Astrocyte (in vitro differentiated cells and primary cell): ENCODE measurements around the gene LAG3. TPM values are rescaled to one million over a fixed set of nuclear protein-coding genes. Genes with fewer than 3 reads are reported as not detected.

Experiments used
- DNase-seq: peaks from one replicate; pipeline ENCODE4 v3.0.0-alpha.2; 2010; ENCODE audit warnings: low read depth
- FAIRE-seq: peaks from 2 replicates; lab custom pipeline; 2011; peaks lifted over from hg19 to GRCh38; lab: Jason Lieb, UNC
- H2AFZ ChIP-seq: 2 replicates; pipeline ENCODE4 v1.6.0; 2012; ENCODE audit warnings: low read depth, low read length, inconsistent platforms
- H3K27ac ChIP-seq: 2 replicates; pipeline ENCODE4 v1.5.1; 2011; ENCODE audit warnings: low read depth, low read length, inconsistent platforms
- H3K27me3 ChIP-seq: 2 replicates; pipeline ENCODE4 v1.6.0; 2011; ENCODE audit warnings: low read length, inconsistent platforms; ENCODE audit not compliant: insufficient read depth
- H3K36me3 ChIP-seq: 2 replicates; pipeline ENCODE4 v1.5.1; 2011; ENCODE audit warnings: low read length, inconsistent platforms; ENCODE audit not compliant: insufficient read depth
- H3K4me1 ChIP-seq: 2 replicates; pipeline ENCODE4 v1.5.1; 2011; ENCODE audit warnings: low read length, inconsistent platforms; ENCODE audit not compliant: insufficient read depth
- H3K4me2 ChIP-seq: 2 replicates; pipeline ENCODE4 v1.6.0; 2012; ENCODE audit warnings: low read length, inconsistent platforms
- H3K4me3 ChIP-seq: 2 replicates; pipeline ENCODE4 v1.5.1; 2011; ENCODE audit warnings: low read depth, mild to moderate bottlenecking, low read length, inconsistent platforms; ENCODE audit not compliant: insufficient read depth
- H3K79me2 ChIP-seq: 2 replicates; pipeline ENCODE4 v1.6.0; 2012; ENCODE audit warnings: mild to moderate bottlenecking, low read length, inconsistent platforms; ENCODE audit not compliant: insufficient read depth
- H3K9ac ChIP-seq: 2 replicates; pipeline ENCODE4 v1.6.0; 2012; ENCODE audit warnings: mild to moderate bottlenecking, low read length, inconsistent platforms
- H3K9me3 ChIP-seq: 2 replicates; pipeline ENCODE4 v1.5.1; 2012; ENCODE audit warnings: low read depth, mild to moderate bottlenecking, low read length, inconsistent platforms; ENCODE audit not compliant: insufficient read depth
- H4K20me1 ChIP-seq: 2 replicates; pipeline ENCODE4 v1.6.0; 2012; ENCODE audit warnings: low read length, inconsistent platforms; ENCODE audit not compliant: insufficient read depth
- H3K27ac Mint-ChIP-seq: one replicate; pipeline ENCODE4 v1.8.0; 2021; ENCODE audit warnings: mild to moderate bottlenecking, mixed read lengths; ENCODE audit not compliant: unreplicated experiment
- H3K27me3 Mint-ChIP-seq: one replicate; pipeline ENCODE4 v1.8.0; 2021; ENCODE audit warnings: low read depth, mixed read lengths; ENCODE audit not compliant: unreplicated experiment
- H3K36me3 Mint-ChIP-seq: one replicate; pipeline ENCODE4 v1.8.0; 2021; ENCODE audit warnings: low read depth, mixed read lengths; ENCODE audit not compliant: unreplicated experiment
- H3K4me1 Mint-ChIP-seq: one replicate; pipeline ENCODE4 v1.8.0; 2021; ENCODE audit warnings: low read depth, mixed read lengths; ENCODE audit not compliant: unreplicated experiment
- H3K4me3 Mint-ChIP-seq: one replicate; pipeline ENCODE4 v1.8.0; 2021; ENCODE audit warnings: mild to moderate bottlenecking, moderate library complexity, mixed read lengths; ENCODE audit not compliant: unreplicated experiment
- H3K9me3 Mint-ChIP-seq: one replicate; pipeline ENCODE4 v1.8.0; 2021; ENCODE audit warnings: mild to moderate bottlenecking, mixed read lengths; ENCODE audit not compliant: unreplicated experiment
- CTCF ChIP-seq: IDR thresholded peaks from 2 replicates; pipeline ENCODE4 v1.5.1; 2011; ENCODE audit warnings: low read depth, mild to moderate bottlenecking, inconsistent platforms, low read length, moderate library complexity; ENCODE audit not compliant: insufficient read depth
- EZH2 ChIP-seq: IDR thresholded peaks from 2 replicates; pipeline ENCODE4 v1.6.1; 2012; ENCODE audit warnings: mild to moderate bottlenecking, low read length, inconsistent platforms; ENCODE audit not compliant: insufficient read depth
- total RNA-seq: library from RNA; stranded (reverse); gene quantifications from 2 replicates; pipeline ENCODE4 v1.2.1, GENCODE V29; 2021

The LAG3 gene
- total RNA-seq, 1 donor from 2014 or later, result 2.0 TPM

GRCh38 chr12:6782850-6783566 is 10.7 kb downstream of the LAG3 start:
- no peak for TF ChIP-seq EZH2
- no peak for TF ChIP-seq CTCF
- Histone ChIP-seq H3K27me3 (no peaks in the 10 kb centered on the region), H3K36me3 (no peaks in the 10 kb centered on the region), H4K20me1 (no peaks in the 10 kb centered on the region), H2AFZ (no peak overlapping the region), H3K9me3 (no peaks in the 10 kb centered on the region), H3K27ac (no peak overlapping the region), H3K4me3 (no peak overlapping the region), H3K4me1 (peaks cover 6% of the 10 kb centered on the region), H3K9ac (no peak overlapping the region), H3K4me2 (no peak overlapping the region), H3K79me2 (no peaks in the 10 kb centered on the region)
- H3K27ac Mint-ChIP-seq, result no peak overlapping the region
- peaks cover 4% of the 10 kb centered on the region for H3K9me3 Mint-ChIP-seq
- peaks cover 13% of the 10 kb centered on the region for H3K27me3 Mint-ChIP-seq
- H3K36me3 Mint-ChIP-seq, result peaks cover 5% of the 10 kb centered on the region
- no peak overlapping the region for H3K4me3 Mint-ChIP-seq
- DNase-seq (no peak), FAIRE-seq (no peak)
- H3K4me1 Mint-ChIP-seq, result peaks cover 13% of the 10 kb centered on the region

DNA sequence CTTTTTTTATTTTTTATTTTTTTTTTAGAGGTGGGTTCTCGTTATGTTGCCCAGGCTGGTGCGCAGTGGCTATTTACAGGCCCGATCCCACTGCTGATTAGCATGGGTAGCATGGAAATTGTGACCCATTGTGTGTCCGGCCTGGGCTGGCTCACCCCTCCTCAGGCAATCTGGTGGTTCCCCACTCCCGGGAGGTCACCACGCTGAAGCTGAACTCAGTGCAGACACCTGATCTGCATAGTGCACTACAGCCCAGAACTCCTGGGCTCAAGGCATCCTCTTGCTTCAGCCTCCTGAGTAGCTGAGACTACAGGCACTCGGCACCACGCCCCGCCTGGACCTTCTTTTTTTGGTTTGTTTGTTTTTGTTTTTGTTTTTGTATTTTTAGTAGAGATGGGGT is 11.5 kb downstream of the LAG3 start:
- H3K27ac ChIP-seq, result no peak overlapping the region
- no peak overlapping the region for H3K4me3 ChIP-seq
- no peaks in the 10 kb centered on the region for H3K36me3 ChIP-seq
- TF ChIP-seq EZH2, result no peak
- no peak for TF ChIP-seq CTCF
- H3K27me3 ChIP-seq, result no peaks in the 10 kb centered on the region
- H3K4me2 ChIP-seq, result no peak overlapping the region
- H3K9me3 ChIP-seq, result no peaks in the 10 kb centered on the region
- DNase-seq (no peak), FAIRE-seq (no peak)
- no peak overlapping the region for H2AFZ ChIP-seq
- peaks cover 4% of the 10 kb centered on the region for H3K9me3 Mint-ChIP-seq
- H3K4me3 Mint-ChIP-seq, result no peak overlapping the region
- no peak overlapping the region for H3K27ac Mint-ChIP-seq
- H3K79me2 ChIP-seq, result no peaks in the 10 kb centered on the region
- H4K20me1 ChIP-seq, result no peaks in the 10 kb centered on the region
- H3K27me3 Mint-ChIP-seq, result peaks cover 8% of the 10 kb centered on the region
- peaks cover under 1% of the 10 kb centered on the region for H3K4me1 ChIP-seq
- no peaks in the 10 kb centered on the region for H3K36me3 Mint-ChIP-seq
- peaks cover 8% of the 10 kb centered on the region for H3K4me1 Mint-ChIP-seq
- H3K9ac ChIP-seq, result no peak overlapping the region

DNA sequence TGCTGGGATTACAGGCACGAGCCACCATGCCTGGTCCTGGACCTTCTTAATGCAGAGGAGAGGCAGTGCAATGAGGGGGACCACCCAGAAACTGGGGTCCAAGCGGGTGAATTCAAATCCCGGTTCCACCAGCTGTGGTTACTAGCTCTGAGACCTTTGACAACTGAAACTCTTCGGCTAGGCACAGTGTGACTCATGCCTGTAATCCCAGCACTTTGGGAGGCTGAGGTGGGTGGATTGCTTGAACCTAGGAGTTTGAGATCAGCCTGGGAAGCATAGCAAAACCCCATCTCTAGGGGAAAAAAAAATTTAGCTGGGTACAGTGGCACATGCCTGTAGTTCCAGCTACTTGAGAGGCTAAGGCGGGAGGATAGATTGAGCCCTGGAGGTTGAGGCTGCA is 12.0 kb downstream of the LAG3 start:
- Mint-ChIP-seq H3K36me3 (no peaks in the 10 kb centered on the region), H3K4me3 (no peak overlapping the region), H3K9me3 (peaks cover 4% of the 10 kb centered on the region), H3K4me1 (peaks cover 4% of the 10 kb centered on the region), H3K27ac (no peak overlapping the region), H3K27me3 (peaks cover 8% of the 10 kb centered on the region)
- Histone ChIP-seq H3K4me1 (no peaks in the 10 kb centered on the region), H2AFZ (no peak overlapping the region), H3K9me3 (no peaks in the 10 kb centered on the region), H3K36me3 (no peaks in the 10 kb centered on the region), H4K20me1 (no peaks in the 10 kb centered on the region), H3K79me2 (no peaks in the 10 kb centered on the region), H3K4me2 (no peak overlapping the region), H3K9ac (no peak overlapping the region), H3K27ac (no peak overlapping the region), H3K27me3 (no peaks in the 10 kb centered on the region), H3K4me3 (no peak overlapping the region)
- TF ChIP-seq EZH2, result no peak
- TF ChIP-seq CTCF, result no peak
- no peak for FAIRE-seq
- no peak for DNase-seq
